C4-2B (cell line): ENCODE data around the gene LGALS7.

ENCODE experiments used
- CTCF ChIP-seq: fragments of 450-650 bp; conservative IDR thresholded peaks from 2 replicates; pipeline ENCODE4 v1.5.1; 2017; ENCODE audit warnings: mild to moderate bottlenecking
- ZFX ChIP-seq: fragments of 450-650 bp; IDR thresholded peaks from 2 replicates; pipeline ENCODE4 v1.6.1; 2017

GRCh38 chr19:38801359-38802095, 28.2 kb upstream of the LGALS7 start:
- TF ChIP-seq CTCF, result no peak
- TF ChIP-seq ZFX, result no peak
